Measurements from ENCODE around the gene SELENOM.

DNA sequence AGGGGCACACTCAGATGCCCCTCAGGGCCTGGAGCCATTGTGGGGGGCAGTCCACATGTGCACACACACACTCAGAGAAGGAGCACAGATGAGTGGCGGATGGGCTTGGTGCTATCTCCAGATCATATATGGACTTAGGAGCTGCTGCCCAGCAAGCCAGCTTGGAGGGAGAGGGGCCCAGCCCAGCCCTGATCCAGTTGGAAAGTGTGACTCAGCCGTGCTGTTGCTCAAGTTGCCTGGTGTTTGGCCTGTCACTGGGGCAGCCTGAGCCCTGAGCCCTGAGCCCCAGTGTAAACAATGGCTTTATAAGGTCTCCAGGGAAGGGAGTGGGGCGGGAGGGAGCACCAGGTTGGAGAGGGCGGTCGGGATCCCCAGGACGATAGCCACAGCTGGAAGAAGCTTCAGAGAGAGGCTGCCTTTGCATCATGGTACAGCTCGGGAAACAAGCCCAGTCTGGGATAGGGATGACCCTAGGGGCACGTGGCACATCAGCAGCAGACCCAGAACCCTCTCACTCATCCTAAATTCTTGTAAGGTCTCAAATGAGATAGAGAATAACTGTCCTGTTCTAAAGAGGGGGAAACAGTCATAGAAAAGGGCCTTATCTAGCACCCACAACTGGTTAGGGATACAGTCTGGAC, 4.8 kb downstream of the SELENOM start:
- no peak for TF ChIP-seq TAF1 (IDR thresholded peaks at IDR 0.05; ENCODE audit: borderline replicate concordance, insufficient read depth, low read length)
- no peak for TF ChIP-seq POLR2AphosphoS5 (IDR thresholded peaks at IDR 0.05; ENCODE audit: low read depth, low read length)
- TF ChIP-seq, protein P1, sequence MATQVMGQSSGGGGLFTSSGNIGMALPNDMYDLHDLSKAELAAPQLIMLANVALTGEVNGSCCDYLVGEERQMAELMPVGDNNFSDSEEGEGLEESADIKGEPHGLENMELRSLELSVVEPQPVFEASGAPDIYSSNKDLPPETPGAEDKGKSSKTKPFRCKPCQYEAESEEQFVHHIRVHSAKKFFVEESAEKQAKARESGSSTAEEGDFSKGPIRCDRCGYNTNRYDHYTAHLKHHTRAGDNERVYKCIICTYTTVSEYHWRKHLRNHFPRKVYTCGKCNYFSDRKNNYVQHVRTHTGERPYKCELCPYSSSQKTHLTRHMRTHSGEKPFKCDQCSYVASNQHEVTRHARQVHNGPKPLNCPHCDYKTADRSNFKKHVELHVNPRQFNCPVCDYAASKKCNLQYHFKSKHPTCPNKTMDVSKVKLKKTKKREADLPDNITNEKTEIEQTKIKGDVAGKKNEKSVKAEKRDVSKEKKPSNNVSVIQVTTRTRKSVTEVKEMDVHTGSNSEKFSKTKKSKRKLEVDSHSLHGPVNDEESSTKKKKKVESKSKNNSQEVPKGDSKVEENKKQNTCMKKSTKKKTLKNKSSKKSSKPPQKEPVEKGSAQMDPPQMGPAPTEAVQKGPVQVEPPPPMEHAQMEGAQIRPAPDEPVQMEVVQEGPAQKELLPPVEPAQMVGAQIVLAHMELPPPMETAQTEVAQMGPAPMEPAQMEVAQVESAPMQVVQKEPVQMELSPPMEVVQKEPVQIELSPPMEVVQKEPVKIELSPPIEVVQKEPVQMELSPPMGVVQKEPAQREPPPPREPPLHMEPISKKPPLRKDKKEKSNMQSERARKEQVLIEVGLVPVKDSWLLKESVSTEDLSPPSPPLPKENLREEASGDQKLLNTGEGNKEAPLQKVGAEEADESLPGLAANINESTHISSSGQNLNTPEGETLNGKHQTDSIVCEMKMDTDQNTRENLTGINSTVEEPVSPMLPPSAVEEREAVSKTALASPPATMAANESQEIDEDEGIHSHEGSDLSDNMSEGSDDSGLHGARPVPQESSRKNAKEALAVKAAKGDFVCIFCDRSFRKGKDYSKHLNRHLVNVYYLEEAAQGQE (IDR thresholded peaks at IDR 0.05; ENCODE audit: insufficient read depth in 1 of 2, low read depth in 2 of 2, low read length in 2 of 2) = no peak
- TF ChIP-seq SIN3A (IDR thresholded peaks at IDR 0.05; ENCODE audit: borderline replicate concordance, insufficient read depth, low read length) = no peak

Data from PFSK-1 (cell line).